ENCODE data around the gene ADGRV1. TPM values are rescaled to one million over a fixed set of nuclear protein-coding genes. Genes with fewer than 3 reads are reported as not detected.

ADGRV1 gene
- total RNA-seq, 1 experiment from 2014 or later: 64.8 TPM

- no peaks in the 10 kb centered on the region for H3K23me2 ChIP-seq (ENCODE audit: insufficient read length, low read depth, low read length, poor library complexity, severe bottlenecking)
- no peak overlapping the region for H3T11ph ChIP-seq (ENCODE audit: low read length)
- H3K18ac ChIP-seq (ENCODE audit: insufficient read length, low read depth, low read length): no peak overlapping the region
- H3K36me3 Mint-ChIP-seq (ENCODE audit: insufficient read depth in 1 of 3, low read depth in 3 of 3): no peaks in the 10 kb centered on the region; a peak in 2 of 7 replicates
- H2AFZ ChIP-seq (ENCODE audit: low read length): no peak overlapping the region
- no peaks in the 10 kb centered on the region for H4K20me1 ChIP-seq (ENCODE audit: control insufficient read depth, insufficient read depth, insufficient read length)
- H2BK20ac ChIP-seq (ENCODE audit: low read depth, low read length, poor library complexity, severe bottlenecking): no peak overlapping the region
- H4K91ac ChIP-seq (ENCODE audit: insufficient read length, low read depth, low read length): no peak overlapping the region
- H4K8ac ChIP-seq (replicated peaks; ENCODE audit: insufficient read length, low read depth, low read length): no peak overlapping the region
- peaks cover 7 to 15% of the 10 kb centered on the region in 2 experiments for H3K4me1 Mint-ChIP-seq
- no peaks in the 10 kb centered on the region for H3K9me3 Mint-ChIP-seq
- no peaks in the 10 kb centered on the region for H3K9me3 ChIP-seq (ENCODE audit: control insufficient read depth, low read depth, low read length)
- H3K27ac Mint-ChIP-seq: peak overlapping the region in 1 of 3 experiments; percentile 40; a peak in 1 of 7 replicates
- no peak for DNase-seq
- H3K27ac ChIP-seq (ENCODE audit: insufficient read length, low read depth, low read length): no peak overlapping the region
- no peak overlapping the region for H2BK120ac ChIP-seq (ENCODE audit: low read depth, low read length, poor library complexity, severe bottlenecking)
- H4K5ac ChIP-seq (ENCODE audit: insufficient read length, low read depth, low read length): no peak overlapping the region
- H2BK12ac ChIP-seq (ENCODE audit: insufficient read length, low read depth, low read length): no peak overlapping the region
- no peaks in the 10 kb centered on the region for H3K79me2 ChIP-seq (ENCODE audit: insufficient read depth, low read length)
- no peak overlapping the region for H3K4ac ChIP-seq (ENCODE audit: low read depth, low read length)
- no CpG with 5 or more reads among the region's 4 CpGs for WGBS (ENCODE audit: extremely low coverage, insufficient read length, low lambda C conversion rate)
- H3K23ac ChIP-seq (ENCODE audit: insufficient read length, low read depth, low read length): no peak overlapping the region
- no peaks in the 10 kb centered on the region; the same call in 1 of the 2 replicates for H3K4me1 ChIP-seq (ENCODE audit: insufficient read depth, low read length)
- H3K27me3 ChIP-seq (ENCODE audit: insufficient read depth, low read length): no peaks in the 10 kb centered on the region
- H3K56ac ChIP-seq (ENCODE audit: insufficient read length, low read depth, low read length): no peak overlapping the region
- H3K9ac ChIP-seq (ENCODE audit: extremely low read depth, insufficient read length, low read length): no peak overlapping the region
- H3K4me3 Mint-ChIP-seq: no peak overlapping the region
- no peak overlapping the region for H3K14ac ChIP-seq (ENCODE audit: insufficient read depth, low read length)
- TF ChIP-seq CTCF (conservative IDR thresholded peaks at IDR 0.05): no peak
- H3K79me1 ChIP-seq (ENCODE audit: insufficient read depth, low read depth, low read length, poor library complexity, severe bottlenecking): no peaks in the 10 kb centered on the region
- no peak overlapping the region for H2BK5ac ChIP-seq (ENCODE audit: insufficient read length, low read length)
- H3K4me2 ChIP-seq (ENCODE audit: insufficient read depth, insufficient read length, low read length): no peak overlapping the region
- no peak overlapping the region for H2AK5ac ChIP-seq (ENCODE audit: insufficient read length, low read length)
- no peaks in the 10 kb centered on the region for H3K27me3 Mint-ChIP-seq (ENCODE audit: low read depth)
- no peak overlapping the region for H2BK15ac ChIP-seq (ENCODE audit: low read depth, low read length)
Observed at GRCh38 chr5:91141642-91142041, 583.0 kb downstream of the ADGRV1 start.

Data from H9 (cell line).